ENCODE data around the gene CARMIL1.

CARMIL1 gene

DNA sequence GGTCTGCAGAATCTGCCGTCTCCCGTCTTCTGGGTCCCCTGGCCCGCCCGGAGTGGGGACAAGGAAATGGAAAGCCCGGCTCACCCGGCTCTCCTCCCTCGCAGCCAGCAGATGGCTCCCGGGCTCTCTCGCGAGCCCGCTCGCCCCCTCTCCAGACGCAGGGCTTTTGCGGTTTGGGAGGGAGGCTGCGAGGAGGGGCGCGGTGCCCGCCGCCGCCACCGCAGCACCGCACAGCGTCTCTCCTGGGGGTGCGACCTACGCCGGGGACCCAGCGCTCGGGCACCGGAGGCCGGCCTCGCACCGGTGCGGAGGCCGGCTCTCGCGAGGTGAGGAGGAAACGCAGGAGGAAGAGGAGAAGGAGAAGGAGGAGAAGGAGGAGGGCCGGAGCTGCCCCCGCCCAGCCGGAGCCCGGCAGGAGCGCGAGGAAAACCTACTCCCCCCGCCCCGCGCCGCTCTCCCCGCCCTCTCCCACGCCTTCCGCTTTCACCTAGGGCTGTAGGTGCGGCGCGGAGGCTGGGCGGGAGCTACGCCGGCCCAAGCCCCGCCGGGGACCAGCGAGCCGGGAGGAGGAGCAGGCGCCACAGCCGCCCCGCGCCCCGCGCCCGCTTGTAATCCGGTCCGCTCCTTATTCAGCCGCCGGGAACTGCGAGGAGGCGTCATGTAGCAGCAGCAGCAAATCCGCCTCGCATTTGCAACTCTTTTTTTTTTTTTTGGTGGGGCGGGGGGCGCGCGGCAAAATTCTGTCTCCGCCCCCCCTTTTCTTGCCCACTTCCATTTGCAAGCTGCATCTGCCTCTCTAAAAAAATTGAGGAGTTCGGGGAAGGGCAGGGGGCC lies at the start of gene CARMIL1:
CARMIL1 (plus strand) TSS at position 461 of the 834 bp plus-strand sequence. CDS start 422 bp downstream, outside the sequence.
- TF ChIP-seq, protein P1, sequence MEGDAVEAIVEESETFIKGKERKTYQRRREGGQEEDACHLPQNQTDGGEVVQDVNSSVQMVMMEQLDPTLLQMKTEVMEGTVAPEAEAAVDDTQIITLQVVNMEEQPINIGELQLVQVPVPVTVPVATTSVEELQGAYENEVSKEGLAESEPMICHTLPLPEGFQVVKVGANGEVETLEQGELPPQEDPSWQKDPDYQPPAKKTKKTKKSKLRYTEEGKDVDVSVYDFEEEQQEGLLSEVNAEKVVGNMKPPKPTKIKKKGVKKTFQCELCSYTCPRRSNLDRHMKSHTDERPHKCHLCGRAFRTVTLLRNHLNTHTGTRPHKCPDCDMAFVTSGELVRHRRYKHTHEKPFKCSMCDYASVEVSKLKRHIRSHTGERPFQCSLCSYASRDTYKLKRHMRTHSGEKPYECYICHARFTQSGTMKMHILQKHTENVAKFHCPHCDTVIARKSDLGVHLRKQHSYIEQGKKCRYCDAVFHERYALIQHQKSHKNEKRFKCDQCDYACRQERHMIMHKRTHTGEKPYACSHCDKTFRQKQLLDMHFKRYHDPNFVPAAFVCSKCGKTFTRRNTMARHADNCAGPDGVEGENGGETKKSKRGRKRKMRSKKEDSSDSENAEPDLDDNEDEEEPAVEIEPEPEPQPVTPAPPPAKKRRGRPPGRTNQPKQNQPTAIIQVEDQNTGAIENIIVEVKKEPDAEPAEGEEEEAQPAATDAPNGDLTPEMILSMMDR (IDR thresholded peaks at IDR 0.05; ENCODE audit: low read depth, low read length) = peak; percentile 38; the same call in 1 of the 2 replicates
- peak within 1 kb of the TSS; percentile 72 for H3K4me3 ChIP-seq (ENCODE audit: low read depth, low read length)

DNA sequence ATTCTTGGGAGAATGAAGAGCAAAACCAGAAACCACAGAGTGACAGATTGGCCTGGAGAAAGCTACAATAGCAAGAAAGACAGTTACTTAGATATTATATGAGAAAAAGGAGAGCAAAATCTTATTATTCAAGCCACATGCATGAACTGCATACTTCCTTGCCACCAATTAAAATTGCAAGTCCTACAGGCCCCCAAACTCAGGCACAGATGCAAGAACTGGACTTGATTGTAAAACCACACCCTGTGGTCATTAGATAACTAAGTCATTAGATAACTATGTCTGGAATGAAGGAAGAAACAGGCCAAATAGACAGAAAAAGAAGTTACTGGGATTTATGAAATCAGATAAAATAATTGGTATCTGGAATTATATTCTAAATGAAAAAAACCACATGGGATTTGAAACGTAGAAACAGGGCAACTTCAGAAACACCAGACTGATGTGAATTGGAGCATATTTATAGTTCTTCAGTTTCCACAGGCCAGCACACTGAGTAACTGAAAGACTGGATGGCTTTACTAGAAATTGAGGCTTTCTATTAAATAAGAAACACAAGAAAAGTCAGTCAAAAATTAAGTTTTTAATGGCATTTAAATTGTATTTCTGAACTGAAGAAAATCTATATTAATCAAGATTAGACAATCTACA lies 49.4 kb upstream of the CARMIL1 start:
- TF ChIP-seq, protein P1 (IDR thresholded peaks at IDR 0.05; ENCODE audit: low read depth, low read length) = no peak
- H3K4me3 ChIP-seq (ENCODE audit: low read depth, low read length) = no peak overlapping the region

- no peak overlapping the region for H3K4me3 ChIP-seq (ENCODE audit: low read depth, low read length)
- TF ChIP-seq, protein P1 (IDR thresholded peaks at IDR 0.05; ENCODE audit: low read depth, low read length) = no peak
These were observed 46.7 kb upstream of the CARMIL1 start for GRCh38 chr6:25232479-25232878.

DNA sequence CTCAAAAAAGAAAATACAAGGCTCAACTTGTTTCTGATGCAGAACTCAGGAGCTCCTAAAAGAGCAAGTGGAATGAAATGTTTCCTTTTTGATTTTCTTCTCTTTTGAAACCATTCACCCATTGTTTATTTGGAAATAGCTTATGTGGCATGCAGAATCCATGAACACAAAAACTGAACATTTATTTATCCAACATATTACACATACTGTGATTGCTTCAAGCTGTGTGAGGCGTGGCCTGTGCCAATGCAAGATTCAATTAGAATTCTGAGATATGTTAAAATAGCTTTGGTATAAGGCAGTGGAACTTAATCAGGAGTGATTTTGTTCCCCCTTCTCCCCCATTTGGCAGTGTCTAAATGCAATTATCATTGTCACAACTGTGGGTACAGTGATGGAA lies 45.9 kb upstream of the CARMIL1 start:
- TF ChIP-seq, protein P1 (IDR thresholded peaks at IDR 0.05; ENCODE audit: low read depth, low read length) = no peak
- no peak overlapping the region for H3K4me3 ChIP-seq (ENCODE audit: low read depth, low read length)

DNA sequence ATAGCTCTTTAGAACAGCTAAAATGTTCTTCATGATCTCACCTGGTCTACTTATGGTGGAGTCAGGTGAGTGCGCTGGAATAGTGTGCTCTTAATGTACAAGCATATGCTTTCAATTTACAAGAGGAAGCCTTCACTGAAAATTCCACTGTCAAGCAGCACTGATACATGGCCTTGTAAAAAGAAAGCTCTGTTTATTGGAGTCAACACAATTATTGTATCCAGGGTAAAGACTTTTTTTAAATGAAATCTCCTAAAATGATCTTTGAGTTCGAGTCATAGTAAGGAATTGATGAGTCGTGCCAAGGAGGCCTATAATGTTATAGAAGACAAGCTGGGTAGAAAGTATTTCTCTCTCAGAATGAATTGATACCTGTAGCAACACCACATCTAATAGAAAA lies 41.6 kb upstream of the CARMIL1 start:
- TF ChIP-seq, protein P1 (IDR thresholded peaks at IDR 0.05; ENCODE audit: low read depth, low read length) = no peak
- no peak overlapping the region for H3K4me3 ChIP-seq (ENCODE audit: low read depth, low read length)

- TF ChIP-seq, protein P1 (IDR thresholded peaks at IDR 0.05; ENCODE audit: low read depth, low read length) = no peak
These were observed 40.1 kb upstream of the CARMIL1 start for GRCh38 chr6:25239059-25239458.

GRCh38 chr6:25239498-25239897 lies 39.7 kb upstream of the CARMIL1 start:
- TF ChIP-seq, protein P1 (IDR thresholded peaks at IDR 0.05; ENCODE audit: low read depth, low read length) = no peak
- no peak overlapping the region for H3K4me3 ChIP-seq (ENCODE audit: low read depth, low read length)

More at GRCh38 chr6:25239059-25239458, 40.1 kb upstream of the CARMIL1 start:
- H3K4me3 ChIP-seq (ENCODE audit: low read depth, low read length) = no peak overlapping the region

Measured in WI38 (cell line).